Esophagus squamous epithelium (tissue), 4 donors: ENCODE measurements around the gene TIMP2.

ENCODE experiments used
- CTCF ChIP-seq, 6 experiments: fragments of 450-650 bp in 4 of 6; fragments of 200-600 bp in 2 of 6; sonication (generic) in 2 of 6; IDR thresholded peaks; one replicate each; pipeline ENCODE4 v1.5.1; 2016 to 2019; ENCODE audit warnings: antibody characterized with exemption in 6 of 6, mild to moderate bottlenecking in 4 of 6, moderate library complexity in 4 of 6
- POLR2A ChIP-seq, 4 donors: fragments of 450-650 bp; IDR thresholded peaks; one replicate each; pipeline ENCODE4 v1.6.1; 2017; ENCODE audit warnings: antibody characterized with exemption in 4 of 4, mild to moderate bottlenecking in 4 of 4, moderate library complexity in 3 of 4

- TF ChIP-seq CTCF (IDR thresholded peaks at IDR 0.05) (no peak), POLR2A (IDR thresholded peaks at IDR 0.05) (no peak)
Observed at GRCh38 chr17:78808163-78808562, 117.0 kb downstream of the TIMP2 start.
